ENCODE results near the gene MAPK13. TPM values are rescaled to one million over a fixed set of nuclear protein-coding genes. Genes with fewer than 3 reads are reported as not detected.

Gene MAPK13
- total RNA-seq, 1 experiment from 2014 or later, result 13.6 TPM

- peaks cover 12% of the 10 kb centered on the region for H3K4me1 Mint-ChIP-seq
- DNase-seq (ENCODE audit: low spot score) (no peak), ATAC-seq (no peak)
- POLR2A ChIA-PET, result no interaction called here
- H3K9me3 Mint-ChIP-seq, result peaks cover 50% of the 10 kb centered on the region
- H3K27me3 Mint-ChIP-seq (ENCODE audit: low read depth), result peaks cover 5% of the 10 kb centered on the region
- TF ChIP-seq ATF1 (CRISPR knock-in tag; IDR thresholded peaks at IDR 0.05), result no peak
- no peak for TF ChIP-seq SOX15 (CRISPR knock-in tag; IDR thresholded peaks at IDR 0.05)
- no peak for TF ChIP-seq PRRX2 (CRISPR knock-in tag; IDR thresholded peaks at IDR 0.05)
- TF ChIP-seq USF2 (CRISPR knock-in tag; IDR thresholded peaks at IDR 0.05), result no peak
- no peak for TF ChIP-seq HMGXB4 (CRISPR knock-in tag; IDR thresholded peaks at IDR 0.05)
- TF ChIP-seq ATF6 (CRISPR knock-in tag; IDR thresholded peaks at IDR 0.05), result no peak
- TF ChIP-seq GTF2I (CRISPR knock-in tag; conservative IDR thresholded peaks at IDR 0.05), result no peak
- TF ChIP-seq KAT7 (CRISPR knock-in tag; IDR thresholded peaks at IDR 0.05; ENCODE audit: borderline replicate concordance), result no peak
- TF ChIP-seq ZNF512 (CRISPR knock-in tag; IDR thresholded peaks at IDR 0.05; ENCODE audit: borderline replicate concordance), result no peak
- TF ChIP-seq MXD4 (CRISPR knock-in tag; IDR thresholded peaks at IDR 0.05; ENCODE audit: borderline replicate concordance), result no peak
- TF ChIP-seq ETV6 (CRISPR knock-in tag; IDR thresholded peaks at IDR 0.05), result no peak
- no peak for TF ChIP-seq JAZF1 (CRISPR knock-in tag; IDR thresholded peaks at IDR 0.05)
- TF ChIP-seq CTCF (IDR thresholded peaks at IDR 0.05), result no peak
- TF ChIP-seq MLX (CRISPR knock-in tag; IDR thresholded peaks at IDR 0.05), result no peak
- TF ChIP-seq PRDM15 (CRISPR knock-in tag; IDR thresholded peaks at IDR 0.05), result no peak
- no peak for TF ChIP-seq FOXJ3 (CRISPR knock-in tag; IDR thresholded peaks at IDR 0.05; ENCODE audit: borderline replicate concordance)
- TF ChIP-seq PREB (CRISPR knock-in tag; IDR thresholded peaks at IDR 0.05; ENCODE audit: borderline replicate concordance), result no peak
- TF ChIP-seq ZNF416 (CRISPR knock-in tag; IDR thresholded peaks at IDR 0.05), result no peak
- no peak for TF ChIP-seq E2F1 (CRISPR knock-in tag; IDR thresholded peaks at IDR 0.05)
- no peak for TF ChIP-seq NFYB (CRISPR knock-in tag; conservative IDR thresholded peaks at IDR 0.05; ENCODE audit: low read depth)
- CTCF ChIA-PET, result no interaction called here
- H3K27ac Mint-ChIP-seq, result no peak overlapping the region
- peaks cover 17% of the 10 kb centered on the region for H3K36me3 Mint-ChIP-seq
- no peak overlapping the region for H3K4me3 Mint-ChIP-seq
Observed at GRCh38 chr6:36150283-36150682, 20.0 kb downstream of the MAPK13 start.

Data from WTC11 (cell line).